Neural progenitor cell (in vitro differentiated cells): ENCODE results near the gene HS3ST5.

ENCODE experiments used
- EZH2 ChIP-seq: fragments of 200-600 bp; sonication (generic); IDR thresholded peaks from 2 replicates; pipeline ENCODE4 v1.6.1; 2017; ENCODE audit warnings: antibody characterized with exemption, mild to moderate bottlenecking, moderate library complexity
- TF ChIP-seq, protein P1 (sequence below): fragments of 200-600 bp; sonication (generic); IDR thresholded peaks from 2 replicates; pipeline ENCODE4 v1.5.1; 2017; ENCODE audit warnings: antibody characterized with exemption, mild to moderate bottlenecking

DNA sequence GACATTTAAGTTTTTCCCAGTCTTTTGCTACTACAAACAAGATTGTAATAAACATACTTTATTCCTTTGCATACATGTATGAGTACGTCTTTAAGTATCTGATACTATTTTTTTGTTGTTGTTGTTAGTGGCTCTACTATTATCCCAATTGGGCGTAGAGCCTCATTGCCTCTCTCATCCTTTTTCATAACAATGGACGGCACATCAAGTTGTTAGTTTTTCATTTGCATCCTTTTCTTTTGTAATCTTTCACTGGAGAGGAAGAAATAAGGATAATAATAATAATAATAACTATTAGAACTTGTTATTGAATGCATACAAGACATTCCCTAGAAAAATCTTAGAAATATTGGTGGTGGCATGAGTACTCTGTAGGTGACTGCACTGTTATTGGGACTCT, 23.1 kb downstream of the HS3ST5 start:
- TF ChIP-seq, protein P1, sequence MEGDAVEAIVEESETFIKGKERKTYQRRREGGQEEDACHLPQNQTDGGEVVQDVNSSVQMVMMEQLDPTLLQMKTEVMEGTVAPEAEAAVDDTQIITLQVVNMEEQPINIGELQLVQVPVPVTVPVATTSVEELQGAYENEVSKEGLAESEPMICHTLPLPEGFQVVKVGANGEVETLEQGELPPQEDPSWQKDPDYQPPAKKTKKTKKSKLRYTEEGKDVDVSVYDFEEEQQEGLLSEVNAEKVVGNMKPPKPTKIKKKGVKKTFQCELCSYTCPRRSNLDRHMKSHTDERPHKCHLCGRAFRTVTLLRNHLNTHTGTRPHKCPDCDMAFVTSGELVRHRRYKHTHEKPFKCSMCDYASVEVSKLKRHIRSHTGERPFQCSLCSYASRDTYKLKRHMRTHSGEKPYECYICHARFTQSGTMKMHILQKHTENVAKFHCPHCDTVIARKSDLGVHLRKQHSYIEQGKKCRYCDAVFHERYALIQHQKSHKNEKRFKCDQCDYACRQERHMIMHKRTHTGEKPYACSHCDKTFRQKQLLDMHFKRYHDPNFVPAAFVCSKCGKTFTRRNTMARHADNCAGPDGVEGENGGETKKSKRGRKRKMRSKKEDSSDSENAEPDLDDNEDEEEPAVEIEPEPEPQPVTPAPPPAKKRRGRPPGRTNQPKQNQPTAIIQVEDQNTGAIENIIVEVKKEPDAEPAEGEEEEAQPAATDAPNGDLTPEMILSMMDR = no peak
- TF ChIP-seq EZH2 = no peak
